HEK293 (cell line): ENCODE data around the gene UGGT2.

Experiments used
- CTCF ChIA-PET: fragments of 350-600 bp; formaldehyde crosslinking; extraction: SDS; loops from one replicate; lab custom pipeline; 2021; ENCODE audit warnings: antibody characterized with exemption; lab: Yijun Ruan, JAX
- POLR2A ChIA-PET: fragments of 300-600 bp; formaldehyde crosslinking; extraction: SDS; loops from one replicate; lab custom pipeline; 2020; ENCODE audit warnings: antibody characterized with exemption, inconsistent platforms; lab: Yijun Ruan, JAX
- H3K27ac ChIP-seq: fragments of 200-500 bp; sonication (Bioruptor generic); 2 replicates; pipeline ENCODE4 v1.5.1; 2014; ENCODE audit warnings: low read depth, low read length, control low read depth, inconsistent platforms; ENCODE audit errors: extremely low read depth
- H3K36me3 ChIP-seq, 2 experiments: fragments of 200-500 bp in 1 of 2; sonication (Bioruptor generic) in 1 of 2; 1 replicate in 1 of 2; 2 replicates in 1 of 2; pipeline ENCODE4 v1.5.1; 2014 to 2017; ENCODE audit warnings: inconsistent platforms in 2 of 2, low read length in 2 of 2; ENCODE audit not compliant: control insufficient read depth in 2 of 2, insufficient read depth in 1 of 2
- H3K4me1 ChIP-seq: fragments of 200-500 bp; sonication (Bioruptor generic); 2 replicates; pipeline ENCODE4 v1.5.1; 2014; ENCODE audit warnings: mild to moderate bottlenecking, low read length, inconsistent platforms; ENCODE audit not compliant: control insufficient read depth, insufficient read depth
- H3K4me3 ChIP-seq: 2 replicates; pipeline ENCODE4 v1.5.1; 2011; ENCODE audit warnings: low read depth, mild to moderate bottlenecking, control low read depth, low read length, moderate library complexity
- H3K9me3 ChIP-seq: fragments of 200-500 bp; sonication (Bioruptor generic); 2 replicates; pipeline ENCODE4 v1.5.1; 2014; ENCODE audit warnings: low read depth, low read length, inconsistent platforms; ENCODE audit not compliant: control insufficient read depth, insufficient read depth
- HOXC10 ChIP-seq: sonication (generic); formaldehyde crosslinking; IDR thresholded peaks from 2 replicates; pipeline ENCODE4 v1.8.1; 2023; ENCODE audit warnings: mild to moderate bottlenecking, missing genetic modification reagents
- PATZ1 ChIP-seq: fragments of 450-650 bp; formaldehyde crosslinking; IDR thresholded peaks from 2 replicates; pipeline ENCODE4 v1.5.1; 2016; ENCODE audit warnings: missing biosample characterization, missing genetic modification characterization
- PRDM1 ChIP-seq: fragments of 450-650 bp; formaldehyde crosslinking; IDR thresholded peaks from 2 replicates; pipeline ENCODE4; 2016; ENCODE audit warnings: missing biosample characterization, missing genetic modification characterization
- SP3 ChIP-seq: fragments of 450-650 bp; formaldehyde crosslinking; IDR thresholded peaks from 2 replicates; pipeline ENCODE4 v1.5.1; 2016; ENCODE audit warnings: missing biosample characterization, missing genetic modification characterization
- WT1 ChIP-seq: fragments of 450-650 bp; formaldehyde crosslinking; IDR thresholded peaks from 2 replicates; pipeline ENCODE4 v1.5.1; 2016; ENCODE audit warnings: missing biosample characterization, missing genetic modification characterization
- YY1 ChIP-seq: fragments of 450-650 bp; formaldehyde crosslinking; IDR thresholded peaks from 2 replicates; pipeline ENCODE4 v1.5.1; 2018; ENCODE audit warnings: missing biosample characterization, missing genetic modification characterization
- ZFP37 ChIP-seq: fragments of 450-650 bp; formaldehyde crosslinking; IDR thresholded peaks from 2 replicates; pipeline ENCODE4 v1.5.1; 2016; ENCODE audit warnings: missing biosample characterization, missing genetic modification characterization
- ZNF133 ChIP-seq: fragments of 450-650 bp; formaldehyde crosslinking; IDR thresholded peaks from 2 replicates; pipeline ENCODE4 v1.5.1; 2016; ENCODE audit warnings: missing biosample characterization, missing genetic modification characterization
- ZNF140 ChIP-seq: fragments of 450-650 bp; formaldehyde crosslinking; IDR thresholded peaks from 2 replicates; pipeline ENCODE4 v1.5.1; 2016; ENCODE audit warnings: missing biosample characterization, missing genetic modification characterization
- ZNF157 ChIP-seq: fragments of 450-650 bp; formaldehyde crosslinking; IDR thresholded peaks from 2 replicates; pipeline ENCODE4 v1.5.1; 2016; ENCODE audit warnings: missing biosample characterization, missing genetic modification characterization
- ZNF266 ChIP-seq: fragments of 450-650 bp; formaldehyde crosslinking; IDR thresholded peaks from 2 replicates; pipeline ENCODE4 v1.5.1; 2016; ENCODE audit warnings: missing biosample characterization, missing genetic modification characterization, low read depth
- ZNF37A ChIP-seq: fragments of 450-650 bp; IDR thresholded peaks from 2 replicates; pipeline ENCODE4 v1.5.1; 2018; ENCODE audit warnings: missing biosample characterization, missing genetic modification characterization
- ZNF416 ChIP-seq: fragments of 450-650 bp; formaldehyde crosslinking; IDR thresholded peaks from 2 replicates; pipeline ENCODE4 v1.5.1; 2016; ENCODE audit warnings: missing biosample characterization, missing genetic modification characterization
- ZNF514 ChIP-seq: fragments of 450-650 bp; formaldehyde crosslinking; IDR thresholded peaks from 2 replicates; pipeline ENCODE4 v1.5.1; 2016; ENCODE audit warnings: missing biosample characterization, missing genetic modification characterization
- ZNF521 ChIP-seq: fragments of 450-650 bp; formaldehyde crosslinking; IDR thresholded peaks from 2 replicates; pipeline ENCODE4 v1.5.1; 2017; ENCODE audit warnings: missing biosample characterization, mild to moderate bottlenecking, missing genetic modification characterization
- ZNF639 ChIP-seq: fragments of 450-650 bp; formaldehyde crosslinking; IDR thresholded peaks from 2 replicates; pipeline ENCODE4 v1.5.1; 2016; ENCODE audit warnings: missing biosample characterization, missing genetic modification characterization
- ZNF645 ChIP-seq: fragments of 450-650 bp; formaldehyde crosslinking; IDR thresholded peaks from 2 replicates; pipeline ENCODE4; 2016; ENCODE audit warnings: missing biosample characterization, missing genetic modification characterization
- ZNF670 ChIP-seq: fragments of 450-650 bp; formaldehyde crosslinking; IDR thresholded peaks from 2 replicates; pipeline ENCODE4 v1.5.1; 2016; ENCODE audit warnings: missing biosample characterization, missing genetic modification characterization, low read depth
- ZSCAN23 ChIP-seq: fragments of 450-650 bp; formaldehyde crosslinking; IDR thresholded peaks from 2 replicates; pipeline ENCODE4 v1.5.1; 2016; ENCODE audit warnings: missing biosample characterization, missing genetic modification characterization
- ZXDB ChIP-seq: fragments of 450-650 bp; formaldehyde crosslinking; IDR thresholded peaks from 2 replicates; pipeline ENCODE4 v1.5.1; 2016; ENCODE audit warnings: missing biosample characterization, missing genetic modification characterization

Gene UGGT2

GRCh38 chr13:96034662-96035061, 18.5 kb downstream of the UGGT2 start:
- CTCF ChIA-PET, result interaction anchor here (0.5 kb wide), 1 partner anchor 86 kb away, joined by 4 read pairs; no protein-coding TSS in a partner anchor
- TF ChIP-seq ZNF133 (tag by site-specific recombination), result no peak
- no peak for TF ChIP-seq ZNF514
- no peak for TF ChIP-seq ZNF266 (tag by site-specific recombination)
- TF ChIP-seq YY1 (tag by site-specific recombination), result no peak
- no peak for TF ChIP-seq ZNF140 (tag by site-specific recombination)
- no peak for TF ChIP-seq ZNF416 (tag by site-specific recombination)
- no peak for TF ChIP-seq SP3 (tag by site-specific recombination)
- no peaks in the 10 kb centered on the region for H3K9me3 ChIP-seq
- no peak overlapping the region for H3K4me3 ChIP-seq
- POLR2A ChIA-PET, result interaction anchor here (1.0 kb wide), 1 partner anchor 18 kb away, joined by 3 read pairs; the partner anchor contains the start of gene UGGT2
- peaks cover 0 to 2% of the 10 kb centered on the region in 2 experiments; a peak in 2 of 3 replicates for H3K36me3 ChIP-seq
- H3K27ac ChIP-seq, result no peak overlapping the region
- no peaks in the 10 kb centered on the region for H3K4me1 ChIP-seq

GRCh38 chr13:96033220-96034015, 19.8 kb downstream of the UGGT2 start:
- ChIA-PET CTCF (no interaction called here), POLR2A (no interaction called here)
- H3K27ac ChIP-seq, result no peak overlapping the region
- TF ChIP-seq HOXC10 (CRISPR knock-in tag) (no peak), ZXDB (no peak), PRDM1 (no peak), ZNF670 (tag by site-specific recombination) (no peak), PATZ1 (tag by site-specific recombination) (no peak), ZSCAN23 (tag by site-specific recombination) (no peak), ZNF645 (tag by site-specific recombination) (no peak), ZNF37A (tag by site-specific recombination) (no peak), WT1 (no peak), ZNF416 (tag by site-specific recombination) (no peak), ZNF639 (tag by site-specific recombination) (no peak), ZNF157 (tag by site-specific recombination) (no peak), ZNF521 (tag by site-specific recombination) (no peak), ZFP37 (tag by site-specific recombination) (no peak)
- H3K9me3 ChIP-seq, result no peaks in the 10 kb centered on the region
- no peak overlapping the region for H3K4me3 ChIP-seq
- peaks cover 0 to 2% of the 10 kb centered on the region in 2 experiments; a peak in 2 of 3 replicates for H3K36me3 ChIP-seq
- no peaks in the 10 kb centered on the region for H3K4me1 ChIP-seq
